HG02759 (cell line): ENCODE data around the gene THRSP.
"Not testable (repeated sequence)": the region's sequence is repeated elsewhere in the genome, so short reads cannot be mapped to it uniquely, and the experiment has no call there.

Source experiments
- ATAC-seq: cut with Tn5 transposase; IDR thresholded peaks from one replicate; pipeline ENCODE4 v1.9.1; 2021; ENCODE audit warnings: mild to moderate bottlenecking, moderate library complexity; ENCODE audit not compliant: unreplicated experiment

Gene THRSP

GRCh38 chr11:78061921-78062311 lies 1.7 kb upstream of the THRSP start:
- ATAC-seq = no peak

- ATAC-seq = no peak
Measured at GRCh38 chr11:78062671-78063070, 990 bp upstream of the THRSP start.

- no peak for ATAC-seq
Measured at GRCh38 chr11:78065203-78065602, 1.5 kb downstream of the THRSP start.

DNA sequence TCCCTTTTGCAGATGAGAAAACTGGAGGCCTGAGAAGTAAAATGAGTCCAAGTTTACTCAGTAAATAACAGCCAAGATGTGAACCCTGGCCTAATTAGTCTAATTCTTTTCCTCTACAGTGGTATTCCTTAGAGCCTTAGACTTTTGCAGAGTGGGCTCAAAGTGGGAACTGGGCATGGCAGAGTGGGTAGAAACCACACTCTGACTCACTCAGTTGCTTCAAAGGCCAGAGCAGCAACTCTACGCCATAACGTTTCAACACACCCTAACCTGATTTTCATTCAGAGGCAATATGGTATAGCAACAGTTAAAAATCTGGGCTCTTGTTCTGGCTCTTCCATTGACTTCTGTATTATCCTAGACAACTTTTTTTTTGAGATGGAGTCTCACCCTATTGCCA lies 2.8 kb downstream of the THRSP start:
- no peak for ATAC-seq

DNA sequence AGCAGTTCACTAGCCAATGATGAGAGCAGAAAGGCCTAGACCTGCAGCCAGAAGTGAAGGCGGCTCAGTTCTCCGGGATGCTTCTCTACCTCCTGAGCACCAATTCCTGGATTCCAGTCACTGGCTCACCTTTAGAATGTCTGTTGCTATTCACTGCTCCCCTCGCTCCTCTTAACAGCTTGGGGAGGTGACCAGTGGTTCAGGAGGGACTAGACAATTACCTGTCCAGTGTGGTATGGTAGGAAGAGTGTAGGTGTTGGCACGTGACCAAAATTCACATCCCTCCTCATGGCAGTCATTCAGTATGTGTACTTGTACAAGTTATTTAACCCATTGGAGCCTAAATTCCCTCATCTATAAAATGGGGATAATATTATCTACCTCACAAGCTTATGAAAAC lies 4.0 kb downstream of the THRSP start:
- no peak for ATAC-seq

GRCh38 chr11:78069465-78069864 lies 5.8 kb downstream of the THRSP start:
- no peak for ATAC-seq

DNA sequence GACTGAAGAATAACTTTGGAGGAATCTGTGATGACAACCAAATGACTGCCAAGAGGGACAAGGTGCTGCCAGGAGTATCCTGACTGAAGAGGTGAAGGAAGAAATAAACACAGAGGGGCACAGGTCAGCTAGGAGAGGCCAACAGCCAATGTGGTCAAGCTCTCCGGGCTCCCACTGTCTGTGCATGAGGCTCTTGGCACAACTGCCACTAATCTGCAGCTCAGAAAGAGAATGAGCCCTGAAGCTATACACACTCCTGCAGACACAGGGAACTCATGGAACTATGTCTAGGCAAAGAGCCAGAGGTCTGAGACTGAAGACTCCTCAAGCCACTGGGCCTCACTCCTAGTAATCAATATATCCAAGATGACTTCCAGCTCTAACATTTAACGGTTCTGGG lies 7.0 kb downstream of the THRSP start:
- no peak for ATAC-seq

GRCh38 chr11:78071717-78072116 lies 8.1 kb downstream of the THRSP start:
- no peak for ATAC-seq

DNA sequence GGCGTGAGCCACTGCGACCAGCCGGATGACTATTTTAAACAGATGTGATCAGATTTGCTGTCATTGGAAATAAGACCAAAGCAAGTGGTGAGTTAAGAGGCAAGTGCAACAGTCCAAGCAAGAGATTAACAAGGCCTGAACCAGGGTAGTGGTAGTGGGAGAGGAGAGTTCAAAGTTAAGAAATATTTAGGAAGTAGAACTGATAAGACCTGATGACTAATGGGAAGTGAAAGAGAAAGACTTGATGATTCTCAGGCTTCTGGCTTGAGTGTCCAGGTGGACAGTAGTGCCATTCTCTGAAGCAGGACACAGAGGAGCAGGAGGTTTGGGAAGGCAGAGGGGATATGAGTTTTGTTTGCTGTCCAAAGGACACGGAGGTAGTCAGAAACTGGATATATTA lies 8.8 kb downstream of the THRSP start:
- ATAC-seq = no peak

GRCh38 chr11:78074756-78075155 lies 11.1 kb downstream of the THRSP start:
- no peak for ATAC-seq

DNA sequence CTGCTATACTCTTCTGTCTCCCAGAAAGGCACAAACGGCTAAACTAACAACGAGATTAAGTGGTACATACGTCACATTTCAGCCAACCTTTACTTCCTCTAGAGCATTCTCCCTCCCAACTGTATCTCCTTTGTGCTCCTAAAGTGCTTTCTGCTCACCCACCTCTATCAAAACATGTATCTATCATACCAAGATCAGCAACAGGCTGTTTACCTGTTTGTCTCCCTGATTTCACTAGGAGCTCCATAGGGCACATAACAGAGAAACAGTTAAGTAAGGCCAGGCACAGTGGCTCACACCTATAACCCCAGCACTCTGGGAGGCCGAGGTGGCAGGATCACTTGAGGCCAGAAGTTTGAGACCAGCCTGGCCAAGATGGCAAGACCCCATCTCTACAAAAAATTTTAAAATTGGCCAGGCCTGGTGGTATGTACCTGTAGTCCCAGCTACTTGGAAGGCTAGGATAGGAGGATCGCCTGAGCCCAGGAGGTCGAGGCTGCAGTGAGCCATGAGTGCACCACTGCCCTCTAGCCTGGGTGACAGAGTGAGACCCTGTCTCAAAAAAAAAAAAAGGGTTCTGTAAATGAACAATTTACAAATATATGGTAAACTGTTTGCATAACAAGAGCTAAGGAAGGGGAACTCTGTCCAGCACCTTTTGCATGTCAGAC lies 13.2 kb downstream of the THRSP start:
- no peak for ATAC-seq

- ATAC-seq = not testable (repeated sequence)
Measured at GRCh38 chr11:78077592-78077991, 13.9 kb downstream of the THRSP start.

DNA sequence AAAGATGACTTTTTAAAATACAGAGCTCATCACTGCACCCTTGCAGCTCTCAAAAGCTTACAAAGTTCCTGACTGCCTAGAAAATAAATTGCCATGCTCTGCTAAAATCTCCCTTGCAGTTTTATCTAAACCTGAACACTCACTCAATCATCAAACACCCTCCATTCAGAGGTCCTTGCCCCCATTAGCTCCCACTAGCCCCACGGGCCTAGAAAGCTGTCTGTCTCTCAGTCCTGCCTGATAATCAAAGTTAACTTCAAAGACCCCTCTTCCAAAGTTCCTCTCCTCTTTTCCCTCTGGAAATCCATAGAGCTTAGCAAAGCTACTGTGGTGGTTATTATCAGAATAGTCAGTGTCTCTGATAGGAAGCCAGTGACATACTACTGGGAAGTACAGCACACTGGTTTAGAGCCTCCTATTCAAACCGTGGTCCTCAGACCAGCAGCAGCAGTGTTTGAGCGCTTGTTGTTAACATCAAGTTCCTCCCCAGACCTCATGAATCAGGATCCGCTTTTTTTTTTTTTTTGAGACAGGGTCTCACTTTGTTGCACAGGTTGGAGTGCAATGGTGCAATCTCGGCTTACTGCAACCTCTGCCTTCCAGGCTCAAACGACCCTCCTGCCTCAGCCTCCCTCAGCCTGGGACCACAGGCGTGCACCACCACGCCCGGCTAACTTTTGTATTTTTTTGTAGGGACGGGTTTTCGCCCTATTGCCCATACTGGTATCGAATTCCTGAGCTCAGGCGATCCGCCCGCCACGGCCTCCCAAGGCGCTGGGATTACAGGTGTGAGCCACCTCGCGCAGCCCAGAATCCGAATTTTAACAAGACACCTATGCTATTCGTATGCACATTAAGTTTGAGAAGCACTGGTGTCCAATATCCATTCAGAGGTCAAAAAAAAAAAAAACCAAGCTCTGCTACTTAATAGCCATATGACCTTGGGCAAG lies 14.8 kb downstream of the THRSP start:
- ATAC-seq = no peak

DNA sequence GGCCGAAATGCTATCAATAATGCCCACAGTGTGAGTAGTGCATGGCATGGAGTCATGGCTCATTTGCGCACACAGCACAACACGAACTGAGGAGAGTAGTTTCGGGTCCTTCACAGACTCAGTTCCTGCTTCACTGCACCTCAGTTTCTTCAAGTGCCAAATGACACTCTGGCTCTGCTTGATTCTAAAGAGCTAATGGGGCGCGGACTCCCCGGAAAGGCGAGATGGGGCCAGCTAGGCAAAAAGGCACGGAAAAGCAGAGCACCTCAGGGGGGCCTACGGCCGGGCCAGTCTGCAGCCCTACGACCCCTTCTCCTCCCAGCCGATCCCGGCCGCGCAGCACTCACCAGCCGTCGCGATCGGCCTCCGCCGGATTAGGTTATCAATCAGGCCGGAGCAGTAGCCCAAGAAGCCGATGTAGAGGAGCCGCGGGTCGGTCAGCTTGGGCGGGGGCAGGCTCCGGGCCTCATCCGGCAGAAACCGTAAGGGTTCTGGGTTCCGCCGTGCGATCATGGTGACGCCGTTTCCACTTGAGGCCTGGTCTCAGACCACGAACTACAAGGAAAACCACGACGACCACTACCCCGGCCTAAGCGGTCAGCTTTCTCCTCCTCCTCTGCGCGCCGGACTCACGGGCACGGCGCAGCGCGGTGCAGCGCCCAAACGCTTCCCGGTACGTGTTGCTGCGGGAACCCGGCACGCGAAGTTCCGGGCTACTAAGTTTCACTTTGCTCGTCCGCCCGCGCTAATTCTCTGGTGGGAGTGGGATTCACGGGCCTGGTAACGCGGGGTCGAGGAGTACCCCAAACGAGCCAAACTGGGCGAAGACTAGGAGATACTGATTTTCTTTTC lies 15.8 kb downstream of the THRSP start, which contains the start of gene NDUFC2:
TSS of gene NDUFC2 (minus strand) at position 631 of the 852 bp plus-strand sequence. CDS start at position 513, 118 bp downstream.
- ATAC-seq = peak; percentile 87

GRCh38 chr11:78080084-78080817 lies 16.6 kb downstream of the THRSP start:
- no peak for ATAC-seq

GRCh38 chr11:78080818-78081495 lies 17.3 kb downstream of the THRSP start:
- no peak for ATAC-seq

GRCh38 chr11:78081583-78081982 lies 17.9 kb downstream of the THRSP start:
- ATAC-seq = no peak

GRCh38 chr11:78082146-78082545 lies 18.5 kb downstream of the THRSP start:
- no peak for ATAC-seq

DNA sequence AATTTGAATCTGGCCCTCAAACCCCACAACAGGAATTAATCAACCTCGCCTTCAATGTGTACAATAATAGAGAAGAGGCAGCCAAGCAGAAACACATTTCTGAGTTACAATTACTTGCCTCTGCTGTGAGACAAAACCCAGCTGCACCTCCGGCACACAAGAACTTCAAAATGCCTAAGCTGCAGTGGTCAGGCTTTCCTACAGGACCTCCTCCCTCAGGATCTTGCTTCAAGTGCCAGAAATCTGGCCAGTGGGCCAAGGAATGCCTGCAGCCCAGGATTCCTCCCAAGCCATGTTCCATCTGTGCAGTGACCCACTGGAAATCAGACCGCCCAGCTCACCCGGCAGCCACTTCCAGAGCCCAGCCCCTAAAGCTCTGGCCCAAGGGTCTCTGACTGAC lies 19.4 kb downstream of the THRSP start:
- no peak for ATAC-seq

GRCh38 chr11:78084506-78084905 lies 20.8 kb downstream of the THRSP start:
- not testable (repeated sequence) for ATAC-seq
